Progenitor cell of endocrine pancreas (in vitro differentiated cells): ENCODE results near the gene NUAK1. TPM values are rescaled to one million over a fixed set of nuclear protein-coding genes. Genes with fewer than 3 reads are reported as not detected.

Experiments used
- DNase-seq: peaks from one replicate; pipeline ENCODE4 v3.0.0; 2021; ENCODE audit warnings: low spot score; ENCODE audit not compliant: unreplicated experiment
- H3K27ac Mint-ChIP-seq: 2 replicates; pipeline ENCODE4 v1.8.0; 2021; ENCODE audit warnings: mild to moderate bottlenecking, moderate library complexity, mixed read lengths
- H3K27me3 Mint-ChIP-seq: 2 replicates; pipeline ENCODE4 v1.8.0; 2021; ENCODE audit warnings: mixed read lengths
- H3K36me3 Mint-ChIP-seq: 2 replicates; pipeline ENCODE4 v1.8.0; 2022; ENCODE audit warnings: mixed read lengths; ENCODE audit not compliant: insufficient read depth
- H3K4me1 Mint-ChIP-seq: 2 replicates; pipeline ENCODE4 v1.8.0; 2021; ENCODE audit warnings: low read depth, mixed read lengths
- H3K4me3 Mint-ChIP-seq: 2 replicates; pipeline ENCODE4 v1.8.0; 2021; ENCODE audit warnings: low read depth, mild to moderate bottlenecking, moderate library complexity, mixed read lengths
- H3K9me3 Mint-ChIP-seq: 2 replicates; pipeline ENCODE4 v1.8.0; 2021; ENCODE audit warnings: low read depth, mixed read lengths
- CTCF ChIP-seq: fragments of 200-600 bp; sonication (generic); IDR thresholded peaks from one replicate; pipeline ENCODE4 v1.5.0; 2021; ENCODE audit warnings: antibody characterized with exemption, mild to moderate bottlenecking; ENCODE audit not compliant: unreplicated experiment
- total RNA-seq: library from RNA; stranded (reverse); gene quantifications from 2 replicates; pipeline ENCODE4 v1.2.1, GENCODE V29; 2021

NUAK1 gene
- total RNA-seq, 1 donor from 2014 or later: 7.6 TPM

- Mint-ChIP-seq H3K27me3 (peaks cover 7% of the 10 kb centered on the region), H3K4me1 (peaks cover 3% of the 10 kb centered on the region), H3K36me3 (no peaks in the 10 kb centered on the region), H3K9me3 (no peaks in the 10 kb centered on the region), H3K4me3 (no peak overlapping the region), H3K27ac (peak overlapping the region; percentile 5)
- DNase-seq: no peak
- no peak for TF ChIP-seq CTCF
Observed at GRCh38 chr12:106031761-106032622, 106.8 kb downstream of the NUAK1 start.

GRCh38 chr12:106030210-106031071 lies 108.3 kb downstream of the NUAK1 start:
- no peak for TF ChIP-seq CTCF
- Mint-ChIP-seq H3K27me3 (no peaks in the 10 kb centered on the region), H3K4me3 (no peak overlapping the region), H3K9me3 (no peaks in the 10 kb centered on the region), H3K27ac (no peak overlapping the region), H3K36me3 (no peaks in the 10 kb centered on the region), H3K4me1 (peaks cover 3% of the 10 kb centered on the region)
- no peak for DNase-seq

GRCh38 chr12:106029532-106029931 lies 109.2 kb downstream of the NUAK1 start:
- no peak for TF ChIP-seq CTCF
- H3K9me3 Mint-ChIP-seq: no peaks in the 10 kb centered on the region
- H3K4me3 Mint-ChIP-seq: no peak overlapping the region
- no peak overlapping the region for H3K27ac Mint-ChIP-seq
- DNase-seq: no peak
- no peaks in the 10 kb centered on the region for H3K36me3 Mint-ChIP-seq
- no peaks in the 10 kb centered on the region for H3K27me3 Mint-ChIP-seq
- peaks cover 3% of the 10 kb centered on the region for H3K4me1 Mint-ChIP-seq

GRCh38 chr12:106027911-106028310 lies 110.8 kb downstream of the NUAK1 start:
- Mint-ChIP-seq H3K27me3 (no peaks in the 10 kb centered on the region), H3K36me3 (no peaks in the 10 kb centered on the region), H3K4me3 (no peak overlapping the region), H3K27ac (no peak overlapping the region), H3K9me3 (no peaks in the 10 kb centered on the region), H3K4me1 (peaks cover 6% of the 10 kb centered on the region)
- no peak for DNase-seq
- no peak for TF ChIP-seq CTCF

GRCh38 chr12:106027286-106027685 lies 111.5 kb downstream of the NUAK1 start:
- no peak for TF ChIP-seq CTCF
- H3K27me3 Mint-ChIP-seq: no peaks in the 10 kb centered on the region
- peaks cover 12% of the 10 kb centered on the region for H3K4me1 Mint-ChIP-seq
- H3K36me3 Mint-ChIP-seq: no peaks in the 10 kb centered on the region
- no peak overlapping the region for H3K27ac Mint-ChIP-seq
- H3K9me3 Mint-ChIP-seq: no peaks in the 10 kb centered on the region
- DNase-seq: no peak
- no peak overlapping the region for H3K4me3 Mint-ChIP-seq
